ENCODE data around the gene SPATA20. TPM values are rescaled to one million over a fixed set of nuclear protein-coding genes. Genes with fewer than 3 reads are reported as not detected.

SPATA20 gene
- total and polyA plus RNA-seq, 2 of the 8 experiments (the other 6 are each of a cell fraction or from before 2014, with no cell fraction given): 16.2 to 17.5 TPM

DNA sequence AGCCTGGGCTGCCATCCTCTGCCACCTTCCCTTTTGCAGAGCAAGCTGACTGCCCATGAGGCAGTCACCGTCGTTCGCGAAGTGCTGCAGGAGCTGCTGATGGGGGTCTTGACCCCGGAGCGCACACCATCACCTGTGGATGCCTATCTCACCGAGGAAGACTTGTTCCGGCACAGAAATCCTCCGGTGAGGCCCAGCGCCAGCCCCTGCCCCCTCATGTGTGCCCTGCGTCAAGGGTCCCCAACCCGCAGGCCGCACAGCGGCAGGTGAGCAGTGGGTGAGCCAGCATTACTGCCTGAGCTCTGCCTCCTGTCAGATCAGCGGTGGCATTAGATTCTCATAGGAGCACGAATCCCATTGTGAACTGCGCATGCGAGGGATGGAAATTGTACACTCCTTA lies 22.1 kb upstream of the SPATA20 start:
- H3K79me2 ChIP-seq (ENCODE audit: control insufficient read depth in 1 of 2, insufficient read depth in 2 of 2, low read length in 2 of 2): no peaks in the 10 kb centered on the region

More for the DNA sequence above, 22.1 kb upstream of the SPATA20 start:
- no peak overlapping the region for H2AFZ ChIP-seq (ENCODE audit: low read length)
- no peak overlapping the region for H3K56ac ChIP-seq (replicated peaks; ENCODE audit: insufficient read length, low read depth, low read length)
- no peak overlapping the region for H3K18ac ChIP-seq (ENCODE audit: extremely low read depth, low read length)
- no peak overlapping the region for H4K5ac ChIP-seq (ENCODE audit: insufficient read length, low read depth, low read length)
- H2AK5ac ChIP-seq (ENCODE audit: low read depth, low read length): no peak overlapping the region
- H3K79me1 ChIP-seq (ENCODE audit: low read depth, low read length): no peaks in the 10 kb centered on the region
- POLR2A ChIA-PET (ENCODE audit: partially characterized antibody): no interaction called here
- CTCF ChIA-PET (ENCODE audit: partially characterized antibody): interaction anchor here (0.6 to 3.4 kb wide), 8 partner anchors 9 to 128 kb away, joined by 3 to 15 read pairs (median 5); partner anchors contain the start of genes LRRC59 and RSAD1
- H3K27ac ChIP-seq (ENCODE audit: low read depth, low read length): no peak overlapping the region
- no peaks in the 10 kb centered on the region; a peak in 1 of 7 replicates for H3K27me3 ChIP-seq (replicated peaks in 1 of 4; ENCODE audit: control insufficient read depth in 3 of 4, extremely low read depth in 1 of 4, insufficient read depth in 3 of 4, low read length in 3 of 4)
- no peak for FAIRE-seq
- H3K4me2 ChIP-seq (ENCODE audit: insufficient read depth in 1 of 2, low read depth in 2 of 2, low read length in 2 of 2): no peak overlapping the region
- no peak overlapping the region for H4K91ac ChIP-seq (replicated peaks; ENCODE audit: insufficient read length, low read length)
- H2BK12ac ChIP-seq (ENCODE audit: low read depth, low read length): no peak overlapping the region
- H4K20me1 ChIP-seq (replicated peaks in 1 of 2; ENCODE audit: control insufficient read depth in 1 of 2, insufficient read depth in 2 of 2, low read length in 2 of 2): no peaks in the 10 kb centered on the region
- no peak overlapping the region for H3K14ac ChIP-seq (ENCODE audit: insufficient read length)
- TF ChIP-seq RFX5 (IDR thresholded peaks at IDR 0.05; ENCODE audit: borderline replicate concordance, low read depth, low read length) (no peak), SIN3A (conservative IDR thresholded peaks at IDR 0.05 in 1 of 2, IDR thresholded peaks at IDR 0.05 in 1 of 2; ENCODE audit: low read depth in 1 of 2, low read length in 2 of 2) (no peak), GTF2F1 (IDR thresholded peaks at IDR 0.05; ENCODE audit: borderline replicate concordance, low read depth, low read length) (no peak), POLR2AphosphoS5 (IDR thresholded peaks at IDR 0.05; ENCODE audit: low read depth, low read length) (no peak), PHF8 (conservative IDR thresholded peaks at IDR 0.05; ENCODE audit: low read depth, low read length) (no peak), POLR2A (IDR thresholded peaks at IDR 0.05; ENCODE audit: control extremely low read depth in 1 of 2, low read depth in 2 of 2, low read length in 2 of 2) (no peak), SIRT6 (IDR thresholded peaks at IDR 0.05; ENCODE audit: low read length) (no peak), EP300 (IDR thresholded peaks at IDR 0.05; ENCODE audit: borderline replicate concordance in 1 of 2, low read depth in 2 of 2, low read length in 2 of 2) (no peak), MAFK (IDR thresholded peaks at IDR 0.05; ENCODE audit: low read depth, low read length) (no peak), ZNF274 (IDR thresholded peaks at IDR 0.05; ENCODE audit: borderline replicate concordance, extremely low read depth, low read length) (no peak), RNF2 (IDR thresholded peaks at IDR 0.05; ENCODE audit: borderline replicate concordance, low read depth, low read length, missing control alignments, poor library complexity, severe bottlenecking) (no peak)
- WGBS, 2 experiments (ENCODE audit: extremely low coverage in 1 of 2, insufficient coverage in 1 of 2, insufficient read length in 1 of 2, insufficient replicate concordance in 2 of 2, low coverage in 1 of 2, low lambda C conversion rate in 2 of 2, missing lambda C conversion rate in 1 of 2): 94% methylated on average over 18 of the region's 18 CpGs; no CpG with 5 or more reads in 1 of the 2 experiments
- no peak overlapping the region for H3K4ac ChIP-seq (replicated peaks; ENCODE audit: insufficient read length, low read depth, low read length)
- H3K4me3 ChIP-seq (ENCODE audit: extremely low read depth in 1 of 4, insufficient read depth in 2 of 4, low read depth in 3 of 4, low read length in 4 of 4): no peak overlapping the region
- no peak overlapping the region for H2BK15ac ChIP-seq (ENCODE audit: low read length)
- H3K9me3 ChIP-seq (ENCODE audit: insufficient read depth in 2 of 2, low read depth in 1 of 2, low read length in 1 of 2): no peaks in the 10 kb centered on the region
- H2BK5ac ChIP-seq (ENCODE audit: low read depth, low read length): no peak overlapping the region
- DNase-seq (ENCODE audit: low read depth in 1 of 2, low spot score in 2 of 2): no peak
- no peak overlapping the region for H2BK20ac ChIP-seq (ENCODE audit: low read length)
- H3K36me3 ChIP-seq (ENCODE audit: control insufficient read depth in 2 of 4, insufficient read depth in 4 of 4, low read length in 3 of 4): no peaks in the 10 kb centered on the region
- no peaks in the 10 kb centered on the region; the same call in 1 of the 2 replicates for H3K23me2 ChIP-seq (ENCODE audit: low read depth, low read length)
- H3K4me1 ChIP-seq (replicated peaks in 1 of 4; ENCODE audit: control insufficient read depth in 3 of 4, insufficient read depth in 4 of 4, low read length in 3 of 4): peaks cover 0 to 6% (median 0%) of the 10 kb centered on the region in 4 experiments; a peak in 2 of 7 replicates
- no peak overlapping the region for H3K9ac ChIP-seq (replicated peaks in 1 of 4; ENCODE audit: extremely low read depth in 1 of 4, low read depth in 3 of 4, low read length in 3 of 4)
- H3K23ac ChIP-seq (ENCODE audit: insufficient read length): no peak overlapping the region
- H2BK120ac ChIP-seq (replicated peaks; ENCODE audit: low read depth, low read length): no peak overlapping the region
- no peak overlapping the region for H4K8ac ChIP-seq (ENCODE audit: extremely low read depth, insufficient read depth, low read length)
